IMR-90 (cell line): ENCODE results near the gene PIPOX. TPM values are rescaled to one million over a fixed set of nuclear protein-coding genes. Genes with fewer than 3 reads are reported as not detected.

ENCODE experiments used
- ATAC-seq: fragments of 200-7000 bp; cut with Tn5 transposase; 2 replicates; pipeline ENCODE4 v1.9.1; 2020; ENCODE audit warnings: low read depth, mild to moderate bottlenecking, moderate library complexity
- BruUV-seq: library from RNA; stranded (reverse); fragments of 400-500 nt; replicated peaks from 2 replicates; lab custom pipeline; 2021; lab: Mats Ljungman, UMichigan
- CTCF ChIA-PET: fragments of 300-600 bp; formaldehyde crosslinking; extraction: SDS; loops from one replicate; lab custom pipeline; 2021; ENCODE audit warnings: antibody characterized with exemption; lab: Yijun Ruan, JAX
- POLR2A ChIA-PET: fragments of 300-600 bp; sonication (Branson Sonifier 250); formaldehyde crosslinking; loops from one replicate; lab custom pipeline; 2022; ENCODE audit warnings: antibody characterized with exemption; ENCODE audit not compliant: unreplicated experiment; lab: Charles Lee
- DNase-seq: peaks from one replicate; pipeline ENCODE4 v3.0.0; 2013
- H2AFZ ChIP-seq: replicated peaks from 2 replicates; pipeline ENCODE3; 2013; ENCODE audit warnings: low read length, mild to moderate bottlenecking; ENCODE audit not compliant: poor library complexity
- H2AK5ac ChIP-seq: 2 replicates; pipeline ENCODE4 v1.6.1; 2013; ENCODE audit warnings: low read depth, low read length, inconsistent platforms
- H2AK9ac ChIP-seq: replicated peaks from 2 replicates; pipeline ENCODE3; 2013; ENCODE audit warnings: mild to moderate bottlenecking, low read depth, low read length, moderate library complexity; ENCODE audit not compliant: poor library complexity
- H2BK120ac ChIP-seq: 2 replicates; pipeline ENCODE4 v1.6.1; 2013; ENCODE audit warnings: low read depth, low read length, inconsistent platforms
- H2BK15ac ChIP-seq: 3 replicates; pipeline ENCODE4 v1.6.1; 2013; ENCODE audit warnings: low read depth, low read length, inconsistent platforms
- H2BK20ac ChIP-seq: 2 replicates; pipeline ENCODE4 v1.6.1; 2013; ENCODE audit warnings: low read depth, mild to moderate bottlenecking, inconsistent platforms, low read length, moderate library complexity
- H2BK5ac ChIP-seq: 2 replicates; pipeline ENCODE4 v1.6.1; 2013; ENCODE audit warnings: mild to moderate bottlenecking, low read depth, low read length, inconsistent platforms; ENCODE audit not compliant: poor library complexity, severe bottlenecking
- H3K14ac ChIP-seq: replicated peaks from 2 replicates; pipeline ENCODE4 v1.6.1; 2013; ENCODE audit warnings: low read depth, low read length, inconsistent platforms
- H3K18ac ChIP-seq: 2 replicates; pipeline ENCODE4 v1.6.1; 2013; ENCODE audit warnings: low read depth, low read length, control low read depth
- H3K23ac ChIP-seq: 2 replicates; pipeline ENCODE4 v1.6.1; 2013; ENCODE audit warnings: low read depth, low read length, inconsistent platforms
- H3K27ac ChIP-seq: 2 replicates; pipeline ENCODE4 v1.5.1; 2013; ENCODE audit warnings: mild to moderate bottlenecking, control low read depth, low read length; ENCODE audit not compliant: insufficient read depth
- H3K27me3 ChIP-seq: 2 replicates; pipeline ENCODE4 v1.6.1; 2013; ENCODE audit warnings: low read length; ENCODE audit not compliant: control insufficient read depth, insufficient read depth
- H3K36me3 ChIP-seq: 2 replicates; pipeline ENCODE4 v1.6.1; 2013; ENCODE audit warnings: low read length, mixed read lengths; ENCODE audit not compliant: control insufficient read depth, insufficient read depth
- H3K4ac ChIP-seq: 2 replicates; pipeline ENCODE4 v1.6.1; 2013; ENCODE audit warnings: low read depth, low read length, inconsistent platforms
- H3K4me1 ChIP-seq: 2 replicates; pipeline ENCODE4 v1.6.1; 2013; ENCODE audit warnings: low read length, mixed read lengths; ENCODE audit not compliant: control insufficient read depth, insufficient read depth
- H3K4me2 ChIP-seq: 2 replicates; pipeline ENCODE4 v1.6.1; 2013; ENCODE audit warnings: low read depth, mild to moderate bottlenecking, control low read depth, low read length, moderate library complexity
- H3K4me3 ChIP-seq: 2 replicates; pipeline ENCODE4 v1.5.1; 2013; ENCODE audit warnings: low read depth, mild to moderate bottlenecking, control low read depth, low read length, moderate library complexity; ENCODE audit not compliant: insufficient read depth
- H3K56ac ChIP-seq: 2 replicates; pipeline ENCODE4 v1.6.1; 2013; ENCODE audit warnings: low read length, inconsistent platforms; ENCODE audit not compliant: insufficient read depth; ENCODE audit errors: extremely low read depth
- H3K79me1 ChIP-seq, 2 experiments: 2 replicates each; pipeline ENCODE4 v1.6.1; 2013; ENCODE audit warnings: low read length in 2 of 2, inconsistent platforms in 1 of 2, low read depth in 1 of 2
- H3K9ac ChIP-seq: 2 replicates; pipeline ENCODE4 v1.6.1; 2013; ENCODE audit warnings: low read depth, low read length, control low read depth
- H3K9me1 ChIP-seq: 2 replicates; pipeline ENCODE4 v1.6.1; 2013; ENCODE audit warnings: low read length, inconsistent platforms; ENCODE audit not compliant: insufficient read depth
- H3K9me3 ChIP-seq: 2 replicates; pipeline ENCODE4 v1.6.1; 2013; ENCODE audit warnings: low read length; ENCODE audit not compliant: control insufficient read depth, insufficient read depth
- H4K20me1 ChIP-seq: 2 replicates; pipeline ENCODE4 v1.6.1; 2013; ENCODE audit warnings: low read length, inconsistent platforms; ENCODE audit not compliant: insufficient read depth
- H4K5ac ChIP-seq: 2 replicates; pipeline ENCODE4 v1.6.1; 2013; ENCODE audit warnings: mild to moderate bottlenecking, low read depth, low read length, control low read depth
- H4K8ac ChIP-seq, 2 experiments: 2 replicates each; pipeline ENCODE4 v1.6.1; 2013; ENCODE audit warnings: low read depth in 2 of 2, low read length in 2 of 2, control low read depth in 1 of 2, inconsistent platforms in 1 of 2
- H4K91ac ChIP-seq: 2 replicates; pipeline ENCODE4 v1.6.1; 2013; ENCODE audit warnings: low read depth, low read length, inconsistent platforms; ENCODE audit not compliant: insufficient read depth
- BHLHE40 ChIP-seq: fragments of 150-350 bp; IDR thresholded peaks from 2 replicates; pipeline ENCODE4 v1.6.1; 2016; ENCODE audit warnings: mild to moderate bottlenecking, low read depth, low read length
- CEBPB ChIP-seq: IDR thresholded peaks from 2 replicates; pipeline ENCODE4 v1.6.1; 2012; ENCODE audit warnings: low read depth, low read length, improper control_type of control experiment
- CHD1 ChIP-seq: IDR thresholded peaks from 2 replicates; pipeline ENCODE4 v1.6.1; 2012; ENCODE audit warnings: low read depth, low read length, improper control_type of control experiment
- CTCF ChIP-seq: conservative IDR thresholded peaks from 2 replicates; pipeline ENCODE4 v1.5.1; 2012; ENCODE audit warnings: mild to moderate bottlenecking, low read depth, low read length, improper control_type of control experiment
- ELK1 ChIP-seq: fragments of 150-350 bp; IDR thresholded peaks from 2 replicates; pipeline ENCODE4 v1.6.1; 2016; ENCODE audit warnings: low read depth, mild to moderate bottlenecking, low read length, moderate library complexity, borderline replicate concordance
- FOS ChIP-seq: fragments of 150-350 bp; IDR thresholded peaks from 2 replicates; pipeline ENCODE4 v1.6.1; 2016; ENCODE audit warnings: low read depth, low read length
- MAFK ChIP-seq: IDR thresholded peaks from 2 replicates; pipeline ENCODE4 v1.6.1; 2012; ENCODE audit warnings: low read depth, low read length, improper control_type of control experiment
- MAZ ChIP-seq: IDR thresholded peaks from 2 replicates; pipeline ENCODE4 v1.6.1; 2012; ENCODE audit warnings: low read depth, mild to moderate bottlenecking, low read length, improper control_type of control experiment, moderate library complexity, borderline replicate concordance
- NFE2L2 ChIP-seq: fragments of 150-350 bp; IDR thresholded peaks from 2 replicates; pipeline ENCODE4 v1.6.1; 2016; ENCODE audit warnings: low read depth, mild to moderate bottlenecking, low read length
- POLR2A ChIP-seq: IDR thresholded peaks from 2 replicates; pipeline ENCODE4 v1.6.1; 2012; ENCODE audit warnings: mild to moderate bottlenecking, low read depth, low read length
- RAD21 ChIP-seq: IDR thresholded peaks from 2 replicates; pipeline ENCODE4 v1.6.1; 2012; ENCODE audit warnings: low read length, improper control_type of control experiment
- RCOR1 ChIP-seq: IDR thresholded peaks from 2 replicates; pipeline ENCODE4 v1.6.1; 2012; ENCODE audit warnings: mild to moderate bottlenecking, low read length, improper control_type of control experiment; ENCODE audit not compliant: insufficient replicate concordance
- RFX5 ChIP-seq: IDR thresholded peaks from 2 replicates; pipeline ENCODE4 v1.8.0; 2012; ENCODE audit warnings: low read depth, mild to moderate bottlenecking, low read length, moderate library complexity
- SMC3 ChIP-seq: fragments of 150-350 bp; IDR thresholded peaks from 2 replicates; pipeline ENCODE4 v1.6.1; 2016; ENCODE audit warnings: low read depth, mild to moderate bottlenecking, antibody characterized with exemption, low read length, moderate library complexity
- USF2 ChIP-seq: fragments of 150-350 bp; IDR thresholded peaks from 2 replicates; pipeline ENCODE4 v1.6.1; 2017; ENCODE audit warnings: mild to moderate bottlenecking, antibody characterized with exemption, low read length, low read depth
- WGBS, 2 experiments: methylation state at CpG; one replicate each; pipeline versions ENCODE4 v1.1.5 to v1.1.7; 2013; ENCODE audit warnings: missing lambda C conversion rate in 2 of 2; ENCODE audit not compliant: insufficient read length in 1 of 2; ENCODE audit errors: extremely low coverage in 2 of 2; 5-methylcytosine and 5-hydroxymethylcytosine counted together
- dilution Hi-C: fragments of 300-500 bp; cut with HindIII; formaldehyde crosslinking; loops from one replicate; pipeline ENCODE4 v1.14.3; 2018; ENCODE audit warnings: low sequenced_read_pairs; ENCODE audit not compliant: unreplicated experiment
- in situ Hi-C: fragments of 300-500 bp; cut with MboI; formaldehyde crosslinking; loops from 3 replicates; pipeline ENCODE4 v1.14.3; 2019; ENCODE audit warnings: low sequenced_read_pairs, inconsistent platforms, mixed read lengths
- intact Hi-C: fragments of 100-400 bp; cut with micrococcal nuclease; formaldehyde crosslinking; loops from 2 replicates; pipeline ENCODE4 v1.10.0; 2022
- polyA plus RNA-seq, 3 experiments: library from polyadenylated mRNA; depleted of rRNA; stranded (reverse); fragments of >200 nt; gene quantifications; 2 replicates each; pipeline ENCODE4 v1.2.3, GENCODE V29; 2012; ENCODE audit warnings: low replicate concordance in 1 of 3
- total RNA-seq: library from RNA; depleted of rRNA; stranded (reverse); fragments of >200 nt; gene quantifications from 2 replicates; pipeline ENCODE4 v1.2.3, GENCODE V29; 2012

PIPOX gene
- total and polyA plus RNA-seq, 2 of the 4 experiments (the other 2 are of a cell fraction): 0.43 to 1.3 TPM

GRCh38 chr17:29070781-29071180 lies 27.8 kb downstream of the PIPOX start:
- in situ Hi-C loops: no loop called here
- no peak for ATAC-seq
- no peak overlapping the region for H2BK120ac ChIP-seq
- no peak overlapping the region for H3K4me3 ChIP-seq
- CTCF ChIA-PET: no interaction called here
- intact Hi-C loops: no loop called here
- no peaks in the 10 kb centered on the region for H3K9me1 ChIP-seq
- no peaks in the 10 kb centered on the region; the same call in 1 of the 2 replicates for H4K20me1 ChIP-seq
- WGBS, 2 experiments: 85% methylated on average over 8 of the region's 9 CpGs; no CpG with 5 or more reads in 1 of the 2 experiments
- H4K91ac ChIP-seq: no peak overlapping the region
- no peak overlapping the region for H3K56ac ChIP-seq
- no peak overlapping the region for H3K4me2 ChIP-seq
- POLR2A ChIA-PET: no interaction called here
- H3K79me1 ChIP-seq: no peaks in the 10 kb centered on the region
- TF ChIP-seq RAD21: no peak
- no peak for TF ChIP-seq CHD1
- no peak for TF ChIP-seq BHLHE40
- TF ChIP-seq USF2: no peak
- TF ChIP-seq NFE2L2: no peak
- TF ChIP-seq RCOR1: no peak
- TF ChIP-seq RFX5: no peak
- no peak for TF ChIP-seq POLR2A
- no peak for TF ChIP-seq SMC3
- TF ChIP-seq CEBPB: no peak
- TF ChIP-seq ELK1: no peak
- no peak for TF ChIP-seq FOS
- TF ChIP-seq CTCF: no peak
- TF ChIP-seq MAZ: no peak
- TF ChIP-seq MAFK: no peak
- H3K27me3 ChIP-seq: peaks cover 21% of the 10 kb centered on the region
- no peak overlapping the region for H4K5ac ChIP-seq
- H4K8ac ChIP-seq: no peak overlapping the region
- no peak overlapping the region for H3K9ac ChIP-seq
- no peaks in the 10 kb centered on the region for H3K9me3 ChIP-seq
- H2BK20ac ChIP-seq: no peak overlapping the region
- H2AFZ ChIP-seq: no peak overlapping the region
- no peak overlapping the region for H2AK5ac ChIP-seq
- dilution Hi-C loops: no loop called here
- H3K4me1 ChIP-seq: no peaks in the 10 kb centered on the region
- H3K23ac ChIP-seq: no peak overlapping the region
- no peak overlapping the region for H3K4ac ChIP-seq
- DNase-seq: no peak
- no peak overlapping the region for H2AK9ac ChIP-seq
- no peak overlapping the region for H3K14ac ChIP-seq
- H2BK5ac ChIP-seq: no peak overlapping the region
- peaks cover 3% of the 10 kb centered on the region; the same call in 1 of the 2 replicates for H3K36me3 ChIP-seq
- no TSS peak for BruUV-seq
- no peak overlapping the region for H2BK15ac ChIP-seq
- H3K18ac ChIP-seq: no peak overlapping the region
- H3K27ac ChIP-seq: no peak overlapping the region
